T47D (cell line): ENCODE measurements around the gene FAM3D.
"Not testable (repeated sequence)": the region's sequence is repeated elsewhere in the genome, so short reads cannot be mapped to it uniquely, and the experiment has no call there.

Source experiments
- DNase-seq, 2 experiments: peaks; one replicate each; pipeline versions ENCODE4 v3.0.0 to v3.0.0-alpha.2; 2011 to 2012; ENCODE audit warnings: low read depth in 1 of 2, low spot score in 1 of 2
- JUND ChIP-seq: IDR thresholded peaks from 2 replicates; pipeline ENCODE4 v1.6.1; 2012; ENCODE audit warnings: low read depth
- in situ Hi-C: cut with HindIII; loops from 2 replicates; pipeline ENCODE4 v1.10.0; 2016; ENCODE audit warnings: low sequenced_read_pairs, low pct_unique_long_range_greater_than_20kb

FAM3D gene

DNA sequence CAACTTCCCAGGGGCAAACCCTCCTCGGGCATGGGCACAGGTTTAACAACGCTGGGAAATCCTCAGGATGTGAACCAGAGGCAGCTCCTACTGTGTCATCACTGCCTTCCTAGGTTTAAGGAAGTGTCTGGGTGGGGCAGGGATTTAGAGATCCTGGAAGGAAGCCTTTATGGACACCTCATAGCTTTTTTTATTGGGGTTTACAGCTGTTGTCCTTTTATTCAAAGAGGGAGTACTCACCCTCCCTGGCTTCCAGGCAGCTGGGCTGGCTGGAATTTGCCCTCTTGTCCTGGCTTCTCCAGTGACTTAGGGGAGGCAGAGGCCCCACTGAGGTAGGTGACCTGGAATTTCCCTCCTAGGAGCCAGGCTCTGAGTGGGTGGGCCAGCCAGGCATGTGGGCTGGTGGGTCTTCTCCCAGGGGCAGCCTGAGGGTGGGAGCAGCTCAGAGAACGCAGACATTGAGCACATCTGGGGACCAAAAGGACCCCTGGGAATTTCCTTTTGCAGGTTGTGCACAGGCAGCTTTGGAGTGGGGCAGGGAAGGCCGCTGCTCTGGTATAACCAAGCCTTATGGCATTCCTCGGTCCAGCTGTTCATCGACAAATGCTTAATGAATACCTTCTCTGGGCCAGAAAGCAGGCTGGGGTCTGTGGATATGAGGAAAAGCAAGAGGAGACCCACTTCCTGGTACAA is 13.5 kb upstream of the FAM3D start:
- in situ Hi-C loops = no loop called here

DNA sequence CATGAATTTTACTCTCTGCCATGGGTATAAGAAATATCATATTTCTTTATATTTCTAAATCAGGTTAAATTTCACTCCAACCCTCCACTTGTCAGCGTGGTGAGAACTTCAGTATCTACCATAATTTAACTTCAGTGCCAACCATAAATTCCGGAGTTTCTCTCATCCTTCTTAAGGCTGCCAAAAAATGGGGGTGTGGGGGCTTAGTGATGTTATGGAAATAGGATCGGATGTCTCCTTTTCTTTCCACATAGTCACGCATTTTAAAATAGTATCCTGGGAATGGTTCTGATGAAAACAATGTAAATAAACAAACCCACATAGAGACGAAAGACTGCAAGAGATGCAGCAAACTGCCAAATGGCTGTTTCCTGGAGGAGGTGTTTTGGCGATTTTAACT is 12.9 kb upstream of the FAM3D start:
- no peak for DNase-seq
- in situ Hi-C loops = no loop called here
- no peak for TF ChIP-seq JUND

More for the DNA sequence above, 13.5 kb upstream of the FAM3D start:
- TF ChIP-seq JUND = no peak
- DNase-seq = no peak

DNA sequence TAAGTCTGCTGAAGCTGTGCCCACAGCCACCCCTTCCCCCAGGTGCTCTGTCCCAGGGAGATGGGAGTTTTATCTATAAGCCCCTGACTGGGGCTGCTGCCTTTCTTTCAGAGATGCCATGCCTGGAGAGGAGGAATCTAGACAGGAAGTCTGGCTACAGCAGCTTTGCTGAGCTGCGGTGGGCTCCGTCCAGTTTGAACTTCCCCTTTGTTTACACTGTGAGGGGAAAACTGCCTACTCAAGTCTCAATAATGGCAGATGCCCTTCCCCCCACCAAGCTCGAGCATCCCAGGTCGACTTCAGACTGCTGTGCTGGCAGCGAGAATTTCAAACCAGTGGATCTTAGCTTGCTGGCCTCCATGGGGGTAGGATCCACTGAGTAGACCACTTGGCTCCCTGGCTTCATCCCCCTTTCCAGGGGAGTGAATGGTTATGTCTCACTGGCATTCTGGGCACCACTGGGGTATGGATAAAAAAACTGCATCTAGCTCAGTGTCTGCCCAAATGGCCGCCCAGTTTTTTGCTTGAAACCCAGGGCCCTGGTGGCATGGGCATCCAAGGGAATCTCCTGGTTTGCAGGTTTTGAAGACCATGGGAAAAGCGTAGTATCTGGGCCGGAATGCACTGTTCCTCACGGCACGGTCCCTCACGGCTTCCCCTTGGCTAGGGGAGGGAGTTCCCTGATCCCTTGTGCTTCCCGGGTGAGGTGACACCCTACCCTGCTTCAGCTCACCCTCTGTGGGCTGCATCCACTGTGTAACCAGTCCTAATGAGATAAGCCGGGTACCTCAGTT is 11.8 kb upstream of the FAM3D start:
- in situ Hi-C loops, DNase-seq: not testable (repeated sequence)

DNA sequence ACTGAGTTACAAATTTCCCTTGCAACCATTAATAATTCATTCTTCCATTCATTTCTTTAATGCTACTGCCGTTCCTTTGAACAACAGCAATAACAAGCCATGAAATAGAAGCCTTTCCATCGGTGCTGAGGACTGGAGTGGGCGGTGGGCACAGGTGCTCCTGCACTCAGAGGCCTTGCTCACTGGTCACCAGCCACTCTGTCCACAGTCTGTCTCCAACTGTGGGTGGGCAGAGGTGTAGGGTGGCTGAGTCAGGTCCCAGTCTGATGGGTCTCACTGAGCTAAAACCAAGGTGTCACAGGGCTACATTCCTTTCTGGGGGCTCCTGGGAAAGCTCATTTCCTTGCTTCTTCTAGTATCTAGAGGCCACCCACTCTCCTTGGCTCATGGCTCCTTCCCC is 6.3 kb upstream of the FAM3D start:
- TF ChIP-seq JUND = no peak
- in situ Hi-C loops = no loop called here
- DNase-seq = no peak

DNA sequence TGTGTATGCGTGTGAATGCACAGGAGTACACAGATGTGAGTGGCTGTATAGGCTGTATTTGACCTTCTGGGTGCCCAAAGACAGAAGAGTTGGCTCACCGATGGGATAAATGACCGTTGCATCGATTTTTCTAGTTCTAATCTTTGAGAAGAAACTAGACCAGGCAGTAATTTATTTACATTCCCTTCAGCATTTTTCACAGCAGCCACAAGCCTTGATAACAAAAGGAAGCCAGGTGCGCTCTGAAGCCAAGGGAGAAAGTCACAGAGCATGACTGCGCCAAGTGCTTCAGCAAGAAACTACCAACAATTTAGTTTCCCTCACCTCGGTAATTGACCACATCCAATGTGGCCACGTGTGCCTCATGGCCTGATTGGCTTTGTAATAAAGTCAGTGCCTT is 5.9 kb upstream of the FAM3D start:
- TF ChIP-seq JUND = no peak
- no peak for DNase-seq
- in situ Hi-C loops = no loop called here

DNA sequence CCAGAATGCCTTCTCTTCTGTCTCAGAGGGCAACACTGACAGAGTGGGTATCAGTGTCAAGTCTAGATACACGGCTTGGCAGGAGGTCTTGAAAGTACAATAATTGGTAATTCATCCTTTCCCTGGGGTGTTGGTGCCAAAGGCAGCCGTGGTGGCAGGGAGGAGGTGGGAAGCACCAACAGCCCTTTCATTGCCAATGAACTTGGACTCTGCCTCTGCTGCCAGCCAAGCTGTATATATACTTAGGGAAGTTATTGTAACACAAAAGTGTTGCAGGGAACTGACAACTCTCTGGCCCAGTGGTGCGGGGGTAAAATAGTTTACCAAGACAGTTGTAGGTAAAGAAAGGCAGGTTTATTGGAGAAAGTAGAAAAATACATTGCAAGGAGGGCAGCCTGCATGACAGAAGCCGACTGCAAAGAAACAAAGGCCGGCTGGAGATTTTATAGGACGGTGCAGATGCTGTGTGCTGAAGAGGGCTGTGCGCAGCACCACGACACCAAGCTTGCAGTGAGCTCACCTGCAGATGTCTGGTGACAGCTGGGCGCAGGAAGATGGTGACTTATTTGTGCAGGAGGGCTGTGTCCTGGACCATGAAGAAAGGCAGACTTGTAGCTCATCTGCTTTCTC is 4.0 kb upstream of the FAM3D start:
- DNase-seq = no peak
- TF ChIP-seq JUND = no peak
- in situ Hi-C loops = no loop called here

DNA sequence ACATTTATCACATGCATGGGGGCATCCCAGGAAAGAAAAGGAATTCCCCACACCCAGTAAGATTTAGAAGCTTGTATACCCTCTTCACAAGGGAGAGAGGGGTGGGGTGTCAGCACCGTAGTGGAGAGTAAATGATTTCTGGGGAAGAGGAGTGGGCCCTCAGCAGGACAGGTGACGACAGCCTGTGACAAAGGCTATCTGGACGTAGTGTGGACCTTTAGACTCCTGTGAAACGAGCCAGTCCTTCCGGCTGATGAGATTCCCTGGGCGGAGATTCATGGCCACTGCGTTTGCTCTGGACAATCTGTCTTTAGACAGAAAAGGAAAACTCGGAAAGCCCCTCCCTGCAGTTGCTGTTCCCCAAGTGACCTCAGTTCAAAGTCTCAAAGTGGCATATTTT is 1.7 kb upstream of the FAM3D start:
- no peak for DNase-seq
- in situ Hi-C loops = no loop called here
- no peak for TF ChIP-seq JUND

DNA sequence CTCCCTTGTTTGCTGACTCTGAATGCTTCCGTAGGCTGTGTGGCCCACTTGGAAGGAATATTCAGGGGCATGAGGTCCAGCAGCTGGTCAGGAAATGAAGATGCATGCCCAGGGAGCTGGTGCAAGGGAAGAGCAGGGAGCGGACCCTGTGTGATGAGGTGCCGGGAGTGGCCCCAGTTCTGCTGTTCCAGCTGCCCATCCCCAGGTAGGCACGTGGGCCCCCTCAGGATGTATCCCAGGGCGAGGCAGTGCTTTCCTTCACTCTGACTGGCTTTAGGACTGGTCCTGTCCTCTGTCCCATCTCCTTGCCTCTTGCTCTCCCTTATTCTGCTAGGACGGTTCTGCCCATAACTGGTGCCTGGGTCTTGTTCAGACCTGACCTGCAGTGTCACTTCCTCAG is 1.1 kb upstream of the FAM3D start:
- in situ Hi-C loops = no loop called here
- DNase-seq = no peak
- TF ChIP-seq JUND = no peak

DNA sequence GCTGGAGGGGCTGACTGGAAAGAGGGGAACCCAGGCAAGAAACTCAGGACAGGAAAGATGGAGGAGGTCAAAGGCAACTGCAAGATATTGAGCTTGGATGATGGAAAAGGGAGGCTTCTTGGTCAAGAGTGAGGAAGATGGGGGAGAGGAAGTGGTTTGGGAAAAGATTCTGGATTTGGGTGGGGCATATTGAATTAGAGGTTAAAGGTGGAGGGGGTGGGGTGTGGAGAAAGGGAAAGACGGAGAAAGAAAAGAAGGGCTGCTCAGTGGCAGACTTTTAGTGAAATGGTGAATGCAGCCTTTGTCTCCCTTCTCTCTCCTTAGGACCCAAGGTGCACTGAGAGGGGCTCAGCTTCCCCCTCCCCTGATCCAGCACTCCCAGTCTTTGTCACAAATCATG is 655 bp upstream of the FAM3D start:
- TF ChIP-seq JUND = no peak
- DNase-seq = no peak
- in situ Hi-C loops = no loop called here

DNA sequence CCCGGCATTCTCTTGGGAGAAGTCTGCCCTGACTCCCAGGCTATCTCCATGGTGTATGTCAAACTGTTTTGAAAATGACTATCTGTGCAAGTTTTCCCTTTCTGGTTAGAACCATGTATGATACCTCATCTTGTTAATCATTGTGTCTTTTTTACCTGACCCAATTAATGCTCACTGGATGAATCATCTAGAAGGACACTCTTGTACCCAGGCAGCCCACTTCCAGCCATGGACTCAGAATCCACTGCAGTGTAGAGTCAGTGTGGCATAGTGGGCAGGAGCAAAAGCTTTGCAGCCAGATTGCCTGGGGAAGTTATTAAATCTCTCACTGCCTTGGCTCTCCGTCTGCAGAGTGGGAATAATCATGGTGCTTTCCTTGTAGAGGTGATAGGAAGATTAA is 1.2 kb downstream of the FAM3D start:
- in situ Hi-C loops = no loop called here
- DNase-seq = no peak
- no peak for TF ChIP-seq JUND

DNA sequence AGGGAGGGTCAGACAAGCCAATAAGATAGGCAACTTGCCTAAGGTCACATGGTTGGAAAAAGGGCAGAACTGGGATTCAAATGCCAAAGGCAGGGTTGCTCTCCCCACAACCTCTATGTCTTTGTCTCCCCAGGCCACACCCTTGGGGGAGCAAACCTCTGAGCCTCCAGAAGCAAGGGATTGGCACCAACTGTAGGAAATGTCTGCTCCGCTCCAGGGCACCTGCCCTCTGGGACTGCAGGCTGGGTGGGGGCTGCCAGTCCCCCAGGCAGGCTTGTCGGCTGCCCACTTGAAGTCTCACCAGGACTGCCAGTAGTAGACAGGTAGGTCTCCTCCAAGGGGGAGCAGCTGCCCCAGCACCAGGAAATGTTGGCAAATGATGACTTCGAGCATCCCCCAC is 2.0 kb downstream of the FAM3D start:
- DNase-seq = no peak
- TF ChIP-seq JUND = no peak
- in situ Hi-C loops = no loop called here

DNA sequence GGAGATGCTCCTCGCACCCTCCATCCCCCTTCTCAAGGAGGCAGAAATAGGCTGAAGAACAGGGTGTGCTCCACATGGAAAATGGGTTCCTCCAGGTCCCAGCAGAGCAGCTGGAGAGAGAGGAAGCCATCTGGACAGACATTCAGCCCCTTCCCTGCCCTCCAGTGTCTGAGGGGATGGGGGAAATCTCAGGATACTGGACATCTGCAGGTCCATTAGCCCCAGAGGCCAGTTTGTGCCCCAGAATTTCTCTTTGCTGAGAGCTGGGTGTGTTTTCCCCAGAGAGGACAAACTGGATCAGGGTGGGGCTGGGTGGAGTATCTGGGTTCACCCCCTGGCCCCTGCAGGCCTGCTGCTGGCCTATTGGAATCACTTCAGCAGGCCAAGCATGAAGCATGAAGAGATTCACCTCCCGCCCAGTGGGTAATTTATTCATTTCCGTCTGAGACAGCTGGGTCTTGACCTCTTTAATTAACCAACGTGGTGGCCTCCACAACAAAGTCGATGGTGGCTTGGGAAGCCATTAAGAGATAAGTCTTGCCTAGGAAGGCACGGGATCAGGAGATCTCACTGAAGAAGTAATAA is 4.6 kb downstream of the FAM3D start:
- TF ChIP-seq JUND = no peak
- no peak for DNase-seq
- in situ Hi-C loops = no loop called here

DNA sequence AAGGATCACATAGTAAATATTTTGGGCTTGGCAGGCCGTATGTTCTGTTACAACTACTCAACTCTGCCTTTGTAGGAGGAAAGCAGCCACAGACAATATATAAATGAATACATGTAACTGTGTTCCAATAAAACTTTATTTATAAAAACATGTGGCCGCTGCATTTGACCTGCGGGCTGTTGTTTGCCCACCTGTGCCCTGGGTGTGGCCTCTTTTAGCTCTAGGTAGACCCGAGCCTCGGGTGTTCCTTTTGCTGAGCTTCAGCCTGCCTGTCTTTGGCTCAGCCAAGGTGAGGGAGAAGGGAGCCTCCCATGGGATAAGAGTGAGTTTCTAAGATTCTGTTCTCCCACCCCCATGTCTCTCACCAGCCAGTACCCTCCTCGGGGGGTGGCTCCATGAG is 5.6 kb downstream of the FAM3D start:
- no peak for TF ChIP-seq JUND
- in situ Hi-C loops = no loop called here
- DNase-seq = no peak
